Measurements from ENCODE around the gene MAST3.

DNA sequence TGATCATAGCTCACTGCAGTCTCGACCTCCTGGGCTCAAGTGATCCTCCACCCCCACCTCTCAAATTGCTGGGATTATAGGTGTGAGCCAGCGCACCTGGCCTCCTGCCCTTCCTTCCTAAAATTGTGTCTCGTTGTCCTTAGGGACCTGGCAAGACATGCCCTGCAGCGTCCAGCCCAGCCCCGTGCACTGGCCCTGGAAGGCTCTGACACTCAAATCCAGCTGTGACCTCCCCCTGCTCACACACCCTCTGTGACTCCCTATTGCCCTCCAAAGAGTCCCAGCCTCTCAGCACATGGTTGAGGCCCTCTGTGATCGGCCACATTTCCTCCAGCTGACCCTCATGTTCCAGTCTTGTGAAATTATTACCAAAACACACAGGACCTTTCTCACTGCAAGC is 100.4 kb downstream of the MAST3 start:
- TF ChIP-seq ZNF274 (IDR thresholded peaks at IDR 0.05; ENCODE audit: low read depth, low read length): no peak
- TF ChIP-seq YY1 (IDR thresholded peaks at IDR 0.05; ENCODE audit: insufficient read depth, insufficient read length): no peak
- TF ChIP-seq SUZ12 (IDR thresholded peaks at IDR 0.05; ENCODE audit: extremely low read depth, insufficient read depth, insufficient read length): no peak
